GM18520 (cell line): ENCODE data around the gene KRT7.
"Not testable (repeated sequence)": the region's sequence is repeated elsewhere in the genome, so short reads cannot be mapped to it uniquely, and the experiment has no call there.

Experiments
- ATAC-seq: cut with Tn5 transposase; IDR thresholded peaks from one replicate; pipeline ENCODE4 v1.9.1; 2021; ENCODE audit not compliant: unreplicated experiment

The KRT7 gene

DNA sequence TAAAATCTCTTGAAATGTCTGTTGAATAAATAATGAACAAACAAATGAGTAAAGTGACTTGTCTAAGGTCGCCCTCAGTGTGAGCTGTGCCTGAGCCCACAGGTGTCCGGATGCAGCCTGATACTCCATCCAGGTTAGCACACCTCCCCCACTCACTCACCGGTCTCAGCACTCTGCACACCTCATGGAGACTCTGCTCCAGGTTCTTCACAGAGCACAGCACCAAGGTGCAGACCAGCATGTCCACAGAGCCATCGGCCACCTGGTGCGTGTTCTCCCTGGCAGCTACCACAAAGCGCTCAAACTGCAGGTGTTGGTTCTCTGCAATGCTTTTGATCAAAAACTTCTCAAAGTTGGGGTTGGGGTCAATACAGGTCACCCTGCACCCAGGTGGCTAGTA is 4.1 kb upstream of the KRT7 start:
- ATAC-seq: no peak

DNA sequence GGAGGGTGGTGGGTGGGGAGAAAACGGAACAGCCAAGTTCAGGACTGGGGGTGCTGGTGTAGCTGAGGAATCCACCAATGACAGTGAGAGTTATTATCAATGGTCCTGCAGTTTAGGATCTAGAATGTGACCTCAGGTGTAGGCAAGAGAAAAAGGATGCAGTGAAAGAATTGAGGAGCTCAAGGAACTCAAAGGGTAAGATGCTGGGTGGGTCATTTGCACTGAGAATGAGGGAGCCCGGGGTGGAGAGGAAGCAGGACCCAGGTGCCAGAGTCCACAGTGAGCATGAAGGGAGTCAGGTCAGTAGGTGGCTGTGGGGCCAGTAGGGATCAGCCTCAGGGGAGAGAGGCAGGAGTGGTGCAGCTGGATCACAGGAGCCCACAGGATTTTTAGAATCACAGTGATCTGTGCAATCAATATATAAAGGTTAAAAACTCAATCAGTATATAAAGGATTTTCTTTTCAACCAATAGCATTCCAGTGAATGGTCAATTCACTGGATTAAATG is 3.2 kb upstream of the KRT7 start:
- no peak for ATAC-seq

DNA sequence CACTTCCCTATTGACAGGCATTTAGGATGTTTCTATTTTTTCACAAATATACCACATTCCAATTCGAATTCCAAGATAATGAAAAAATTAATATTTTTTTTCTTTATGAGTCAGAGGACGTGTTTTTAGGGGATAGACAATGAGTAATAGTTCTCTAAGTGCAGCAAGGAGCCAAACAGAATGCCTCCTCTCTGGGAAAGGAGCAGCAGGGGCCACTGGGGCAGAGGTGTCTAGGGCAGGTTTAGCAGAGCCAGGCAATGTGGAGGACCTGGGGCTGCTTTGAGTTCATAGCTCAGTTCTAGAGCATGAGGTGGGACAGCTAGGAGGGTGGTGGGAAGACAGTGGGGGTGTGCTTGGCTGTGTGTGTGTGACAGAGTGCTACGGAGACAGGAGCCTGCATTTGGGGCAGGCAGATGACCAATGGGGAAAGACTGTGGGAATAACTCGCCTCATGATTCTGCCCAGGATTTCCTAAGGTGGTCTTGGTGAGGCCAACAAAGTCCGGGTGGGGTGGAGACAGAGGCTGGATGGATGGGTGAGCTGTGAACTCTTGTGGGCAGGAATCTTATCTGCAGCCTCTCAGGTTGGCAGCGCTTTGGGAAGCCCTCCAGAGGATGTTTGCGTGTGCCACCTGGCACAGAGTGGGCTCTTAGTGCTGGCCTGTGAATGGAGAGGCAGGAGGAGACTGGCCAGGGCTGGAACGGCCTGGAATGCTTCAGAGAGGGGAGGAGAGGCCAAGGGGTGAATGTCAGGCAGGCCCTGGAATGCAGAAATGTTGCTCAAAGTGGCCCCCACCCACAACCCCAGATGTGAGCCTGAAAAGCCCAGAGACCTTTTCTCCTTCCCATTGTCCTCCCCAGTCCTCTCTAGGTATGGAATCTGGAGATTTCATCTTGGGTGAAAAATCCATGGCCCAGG is 2.4 kb upstream of the KRT7 start:
- no peak for ATAC-seq

DNA sequence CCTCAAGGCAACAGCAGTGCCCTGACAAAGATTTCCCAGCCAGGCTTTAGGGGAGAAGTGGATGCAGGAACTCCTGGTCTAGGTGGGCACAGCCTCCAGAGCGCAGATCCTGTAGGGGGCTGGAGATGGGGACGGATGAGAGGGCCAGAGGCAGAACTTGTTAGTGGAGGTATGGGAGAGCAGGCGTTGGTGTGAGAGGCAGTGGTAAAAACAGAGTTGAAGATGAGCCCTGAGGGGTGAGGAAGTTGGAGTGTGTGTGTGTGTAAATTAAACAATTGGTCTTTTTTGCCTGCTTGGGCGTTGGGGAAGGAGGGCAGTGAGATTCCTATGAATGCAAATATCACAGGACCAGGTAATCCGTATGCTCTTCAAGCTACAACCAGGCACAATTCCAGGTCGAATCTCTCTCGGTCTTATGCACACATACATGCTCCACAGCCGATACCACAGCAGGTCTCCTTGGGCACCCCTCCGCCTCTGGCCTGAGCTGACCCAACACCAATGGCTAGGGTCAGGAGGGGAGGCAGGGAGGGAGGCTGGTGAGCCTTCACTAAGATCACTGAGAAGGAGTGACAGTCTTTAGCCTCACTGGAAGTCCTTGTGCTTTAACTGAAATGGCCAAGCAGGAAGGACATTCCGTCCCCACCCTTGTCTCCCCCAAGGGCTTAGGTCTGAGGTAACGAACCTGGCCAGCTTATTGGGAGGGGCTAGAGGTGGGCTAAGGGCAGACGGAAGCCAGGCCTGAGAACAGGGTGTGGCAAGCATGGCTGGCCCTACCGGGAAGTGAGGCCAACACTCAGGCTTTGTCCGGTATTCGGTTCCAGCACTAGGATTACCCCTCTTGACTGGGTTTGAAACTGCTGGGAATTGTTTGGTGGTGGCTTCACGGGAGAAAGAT is 1.5 kb upstream of the KRT7 start:
- no peak for ATAC-seq

DNA sequence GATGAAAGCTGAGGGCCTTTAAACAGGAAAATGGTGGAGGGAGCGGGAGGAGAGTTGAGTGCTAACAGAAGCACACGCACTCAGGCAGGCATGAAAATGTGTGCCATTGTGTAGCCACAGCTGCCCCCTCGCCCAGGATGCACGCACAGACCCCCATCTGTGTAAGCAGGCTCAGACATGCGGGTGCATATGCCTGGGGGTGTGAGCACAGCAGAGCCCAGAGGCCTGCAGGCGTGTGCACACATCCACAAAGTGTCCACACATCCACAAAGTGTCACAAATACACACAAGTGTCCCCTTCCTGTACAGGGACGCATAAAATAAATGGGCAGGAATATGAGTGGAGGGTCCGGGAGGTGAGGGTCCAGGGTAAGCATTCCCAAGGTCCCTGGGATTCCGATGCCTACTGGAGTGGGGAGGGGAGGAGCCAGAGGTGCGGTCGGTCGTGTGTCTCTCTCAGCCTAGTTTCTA is 805 bp upstream of the KRT7 start:
- ATAC-seq: no peak

DNA sequence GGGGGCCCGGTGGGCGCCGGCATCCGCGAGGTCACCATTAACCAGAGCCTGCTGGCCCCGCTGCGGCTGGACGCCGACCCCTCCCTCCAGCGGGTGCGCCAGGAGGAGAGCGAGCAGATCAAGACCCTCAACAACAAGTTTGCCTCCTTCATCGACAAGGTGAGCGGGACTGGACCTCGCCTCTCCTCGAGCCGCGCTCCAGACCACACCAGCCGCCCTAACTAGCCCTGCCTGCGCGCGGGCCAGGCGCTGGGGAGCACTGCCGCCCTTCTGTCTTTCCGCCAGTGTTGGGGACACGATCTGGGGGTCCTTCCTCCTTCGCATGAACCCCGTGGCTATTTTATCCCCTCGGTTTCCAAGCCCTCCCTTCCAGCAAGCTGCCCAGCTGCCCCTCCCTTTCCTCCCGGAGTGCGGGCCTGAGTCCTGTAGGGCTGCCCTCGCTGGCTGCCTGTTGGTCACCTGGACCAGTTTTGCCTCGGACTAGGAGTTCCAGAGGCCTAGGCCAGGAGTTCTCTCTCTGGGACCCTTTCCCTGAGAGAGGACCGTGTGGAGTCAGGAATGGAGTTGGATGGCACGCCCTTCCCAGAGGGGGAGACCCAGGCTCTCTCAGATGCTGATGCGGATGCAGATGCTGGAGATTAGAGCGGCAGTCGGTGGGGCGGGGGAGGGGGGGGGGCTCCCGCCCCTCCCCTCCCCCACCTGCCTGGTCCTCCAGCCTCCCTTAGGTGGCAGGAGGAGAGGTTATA is 592 bp downstream of the KRT7 start:
- ATAC-seq: no peak

DNA sequence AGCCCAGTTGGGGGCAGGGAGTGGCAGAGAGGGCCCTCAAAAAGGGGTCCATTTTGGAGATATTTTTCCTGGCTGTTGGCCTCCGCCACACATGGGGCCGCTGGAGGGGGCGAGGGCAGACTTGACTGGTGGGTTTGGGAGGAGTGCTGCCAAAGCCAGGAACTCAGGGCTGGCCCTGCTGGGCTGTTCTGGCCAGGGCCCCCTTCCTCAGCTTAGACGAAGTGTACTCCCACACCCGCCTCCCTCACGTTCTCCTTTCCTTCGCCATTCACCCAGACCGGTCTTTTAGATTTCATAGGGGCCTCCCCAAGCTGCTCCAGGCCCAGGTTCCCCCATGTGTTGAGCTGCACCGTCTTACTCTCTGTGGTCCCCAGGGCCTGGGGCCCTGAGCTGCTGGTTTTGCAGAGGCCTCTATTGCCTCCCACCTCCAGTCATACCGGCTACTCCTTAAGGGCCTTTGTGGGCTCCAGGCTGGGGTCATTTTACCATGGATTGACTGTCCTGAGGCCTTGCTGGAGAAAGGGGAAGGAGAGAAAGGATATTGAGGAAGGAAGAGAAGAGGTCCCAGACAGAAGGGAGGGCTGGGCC is 1.3 kb downstream of the KRT7 start:
- no peak for ATAC-seq

DNA sequence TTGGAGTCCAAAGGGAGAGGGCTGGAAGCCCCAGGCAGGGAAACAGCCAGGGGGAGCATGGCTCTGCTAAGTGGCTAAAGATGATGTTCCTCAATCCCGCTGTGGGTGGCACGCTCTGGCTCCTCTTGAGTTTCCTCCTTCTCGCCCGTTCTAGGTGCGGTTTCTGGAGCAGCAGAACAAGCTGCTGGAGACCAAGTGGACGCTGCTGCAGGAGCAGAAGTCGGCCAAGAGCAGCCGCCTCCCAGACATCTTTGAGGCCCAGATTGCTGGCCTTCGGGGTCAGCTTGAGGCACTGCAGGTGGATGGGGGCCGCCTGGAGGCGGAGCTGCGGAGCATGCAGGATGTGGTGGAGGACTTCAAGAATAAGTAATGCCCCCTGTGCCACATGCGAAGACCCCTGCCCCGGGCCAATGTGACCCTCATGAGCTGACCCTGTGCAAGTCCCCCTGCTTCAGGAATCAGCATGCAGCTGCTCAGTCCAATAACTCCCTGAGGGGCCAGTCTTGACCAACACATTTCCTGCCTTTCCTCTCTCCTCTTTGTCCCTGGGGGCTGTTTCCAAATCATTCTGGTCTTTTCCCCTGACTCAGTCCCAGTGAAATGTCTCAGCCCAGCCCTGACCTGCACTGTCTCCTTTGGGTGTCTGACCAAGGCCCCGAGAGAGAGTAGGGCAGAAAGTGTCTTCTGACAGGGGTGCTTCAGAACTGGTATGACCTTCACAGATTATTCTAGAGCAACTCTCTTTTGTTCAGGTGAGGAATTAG is 2.1 kb downstream of the KRT7 start:
- ATAC-seq: no peak

DNA sequence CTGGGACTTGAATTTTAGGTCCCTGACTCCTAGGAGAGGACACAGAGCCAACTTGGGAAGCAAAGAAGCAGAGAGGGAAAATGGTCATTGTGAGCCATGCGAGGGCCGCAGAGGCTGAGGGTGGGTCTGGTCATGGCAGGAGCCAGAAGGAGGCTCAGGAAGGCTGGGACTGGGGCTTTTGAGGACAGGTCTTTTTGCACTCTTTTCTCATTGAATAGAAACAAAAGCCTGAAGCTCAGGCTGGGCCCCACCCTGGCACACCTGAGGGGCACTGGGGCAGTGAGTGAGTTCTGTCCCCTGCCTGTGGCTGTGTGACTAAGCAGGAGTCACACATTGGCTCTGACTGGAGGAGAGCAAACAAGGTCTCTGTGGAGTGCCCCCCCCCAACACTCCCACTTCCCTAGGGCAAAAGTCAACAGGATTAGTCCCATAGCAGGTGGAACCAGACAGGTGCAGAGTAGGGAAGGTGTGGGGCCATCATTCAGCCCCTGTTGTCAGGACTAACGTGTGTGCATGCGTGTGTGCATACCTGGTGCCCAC is 2.8 kb downstream of the KRT7 start:
- no peak for ATAC-seq

DNA sequence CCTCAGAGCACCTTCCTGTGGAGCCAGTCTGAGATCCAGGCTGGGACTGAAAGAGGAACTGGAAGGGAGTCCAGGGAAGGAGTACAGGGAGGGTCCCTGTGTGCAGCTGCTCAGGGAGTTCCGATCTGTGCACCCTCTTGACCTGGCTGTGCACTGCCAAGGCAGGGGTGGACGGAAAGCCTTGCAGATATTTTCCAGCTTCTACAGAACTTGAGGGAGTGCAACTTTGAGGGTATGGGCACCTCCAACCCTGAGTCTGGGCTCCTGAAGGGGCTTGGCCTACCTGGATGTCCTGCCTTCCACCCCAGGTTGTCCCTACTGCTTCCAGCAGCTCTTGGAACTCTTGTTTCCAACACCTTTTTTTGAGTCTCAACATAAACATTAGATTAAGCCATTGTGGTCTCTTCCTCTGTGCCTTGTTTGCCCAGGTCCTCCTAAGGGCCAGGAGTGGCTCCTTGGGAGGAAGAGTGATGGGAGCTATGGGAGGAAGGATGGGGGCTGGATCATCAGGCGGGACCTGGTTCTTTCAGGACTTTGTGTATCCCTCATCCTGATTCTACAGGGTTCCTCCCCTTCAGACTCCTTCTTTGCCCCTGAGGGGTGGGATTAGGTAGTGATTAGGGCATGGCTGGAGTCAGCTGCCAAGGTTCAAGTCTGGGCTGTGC is 3.5 kb downstream of the KRT7 start:
- no peak for ATAC-seq

DNA sequence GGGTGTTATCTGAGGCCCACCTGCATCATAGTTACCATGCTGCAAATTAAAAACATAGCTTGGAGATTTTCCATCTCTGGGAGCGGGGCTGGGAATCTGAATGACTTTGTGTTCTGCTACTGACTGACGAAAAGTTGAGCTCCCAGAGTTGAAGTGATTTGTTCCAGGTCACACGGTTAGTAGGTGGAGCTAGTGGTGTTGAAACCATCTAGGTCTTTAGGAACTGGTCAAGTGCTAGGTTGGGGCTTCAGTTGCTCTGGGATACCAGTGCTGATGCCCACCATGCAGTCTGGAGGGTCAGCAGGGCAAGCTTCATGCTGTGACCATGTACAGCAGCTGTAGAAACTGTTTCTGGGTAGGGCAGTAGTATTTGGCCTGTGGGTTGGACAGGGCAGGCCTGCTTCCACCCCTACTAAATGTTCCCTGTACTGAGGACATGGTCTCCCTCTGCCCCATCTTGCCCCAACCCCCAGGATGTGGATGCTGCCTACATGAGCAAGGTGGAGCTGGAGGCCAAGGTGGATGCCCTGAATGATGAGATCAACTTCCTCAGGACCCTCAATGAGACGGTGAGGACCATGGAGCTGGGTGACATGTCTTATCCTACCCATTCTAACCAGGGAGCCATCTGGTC is 5.3 kb downstream of the KRT7 start:
- no peak for ATAC-seq

DNA sequence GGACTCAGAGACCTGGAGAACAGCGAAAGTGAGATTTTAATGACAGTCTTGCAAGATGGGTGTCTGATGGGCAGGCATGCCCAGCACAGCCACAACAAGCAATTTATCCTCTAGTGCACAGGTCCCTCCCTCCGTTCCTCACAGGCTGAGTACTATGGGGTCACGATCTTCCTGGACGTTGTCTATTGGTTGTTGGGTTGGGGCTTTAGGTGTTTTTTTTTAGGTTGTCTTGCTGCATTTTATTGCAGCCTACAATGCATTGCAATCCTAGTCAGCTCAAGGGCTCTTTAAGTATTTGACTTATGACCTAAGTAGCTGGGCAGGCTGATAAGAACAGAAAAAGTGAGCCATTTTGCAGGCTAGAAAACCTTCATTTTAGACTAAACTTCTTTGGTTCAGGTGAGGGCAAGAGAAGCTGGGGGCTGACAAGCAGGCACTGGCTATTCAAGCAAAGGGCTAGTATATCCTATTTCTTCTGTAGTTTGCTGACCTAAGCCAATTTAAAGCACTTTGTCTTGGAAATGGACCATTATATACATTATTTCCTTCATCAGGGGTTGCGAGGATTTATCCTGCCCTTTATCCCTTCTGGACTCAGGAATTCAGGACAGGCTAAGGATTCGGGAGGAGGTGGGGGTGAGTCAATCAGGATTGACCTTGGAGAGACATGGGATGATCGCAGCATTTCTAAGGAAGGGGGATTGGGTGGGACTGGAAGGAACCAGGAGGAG is 6.0 kb downstream of the KRT7 start:
- ATAC-seq: no peak

DNA sequence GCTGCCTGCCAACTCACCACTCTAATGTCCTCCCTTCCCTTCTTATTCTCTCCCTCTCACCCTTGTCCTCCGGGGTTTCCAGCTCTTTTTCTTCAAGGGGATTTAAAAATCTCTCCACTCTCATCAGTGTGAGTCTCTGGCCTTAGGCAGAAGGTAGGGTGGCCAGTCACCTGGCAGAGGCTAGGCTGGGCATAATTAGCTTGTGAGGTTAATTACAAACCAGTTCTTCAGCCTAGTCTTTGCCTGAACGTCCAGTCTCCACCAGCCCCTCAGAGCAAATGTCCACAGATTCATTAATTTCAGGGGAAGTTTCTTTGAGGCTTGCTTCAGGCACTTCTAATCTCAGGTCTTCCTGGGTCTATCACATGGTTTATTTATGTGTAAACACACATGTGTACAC is 6.7 kb downstream of the KRT7 start:
- no peak for ATAC-seq

DNA sequence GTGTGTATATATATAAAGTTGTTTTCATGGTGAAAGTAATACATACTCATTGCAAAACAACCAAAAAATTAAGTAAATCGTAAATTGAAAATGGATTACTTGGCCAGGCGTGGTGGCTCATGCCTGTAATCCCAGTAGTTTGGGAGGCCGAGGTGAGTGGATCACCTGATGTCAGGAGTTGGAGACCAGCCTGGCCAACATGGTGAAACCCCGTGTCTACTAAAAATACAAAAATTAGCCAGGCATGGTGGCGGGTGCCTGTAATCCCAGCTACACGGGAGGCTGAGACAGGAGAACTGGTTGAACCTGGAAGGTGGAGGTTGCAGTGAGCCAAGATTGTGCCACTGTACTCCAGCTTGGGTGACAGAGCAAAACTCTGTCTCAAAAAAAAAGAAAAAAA is 7.2 kb downstream of the KRT7 start:
- not testable (repeated sequence) for ATAC-seq

DNA sequence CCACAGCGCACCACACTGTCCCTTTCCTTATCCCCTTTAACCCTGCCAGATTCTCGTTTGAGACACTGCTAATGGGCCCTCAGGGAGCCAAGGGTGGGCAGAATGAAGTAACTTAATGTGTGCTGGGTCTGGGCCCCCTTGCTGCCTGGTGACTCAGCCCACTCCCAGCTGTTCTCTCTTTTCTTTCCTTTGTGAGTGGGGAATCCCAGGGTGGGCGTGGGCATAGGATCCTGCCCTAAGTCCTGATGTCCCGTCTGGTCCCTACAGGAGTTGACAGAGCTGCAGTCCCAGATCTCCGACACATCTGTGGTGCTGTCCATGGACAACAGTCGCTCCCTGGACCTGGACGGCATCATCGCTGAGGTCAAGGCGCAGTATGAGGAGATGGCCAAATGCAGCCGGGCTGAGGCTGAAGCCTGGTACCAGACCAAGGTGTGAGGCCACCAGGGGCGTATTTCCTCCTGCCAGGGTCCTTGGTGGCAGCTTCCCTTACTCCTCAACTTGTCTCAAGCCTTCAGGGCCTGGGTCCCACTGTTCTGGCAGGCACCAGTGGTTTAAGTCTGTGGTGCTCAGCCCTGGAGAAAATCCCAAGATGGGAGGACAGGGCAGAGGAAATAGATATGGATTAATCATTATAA is 8.3 kb downstream of the KRT7 start:
- ATAC-seq: no peak

DNA sequence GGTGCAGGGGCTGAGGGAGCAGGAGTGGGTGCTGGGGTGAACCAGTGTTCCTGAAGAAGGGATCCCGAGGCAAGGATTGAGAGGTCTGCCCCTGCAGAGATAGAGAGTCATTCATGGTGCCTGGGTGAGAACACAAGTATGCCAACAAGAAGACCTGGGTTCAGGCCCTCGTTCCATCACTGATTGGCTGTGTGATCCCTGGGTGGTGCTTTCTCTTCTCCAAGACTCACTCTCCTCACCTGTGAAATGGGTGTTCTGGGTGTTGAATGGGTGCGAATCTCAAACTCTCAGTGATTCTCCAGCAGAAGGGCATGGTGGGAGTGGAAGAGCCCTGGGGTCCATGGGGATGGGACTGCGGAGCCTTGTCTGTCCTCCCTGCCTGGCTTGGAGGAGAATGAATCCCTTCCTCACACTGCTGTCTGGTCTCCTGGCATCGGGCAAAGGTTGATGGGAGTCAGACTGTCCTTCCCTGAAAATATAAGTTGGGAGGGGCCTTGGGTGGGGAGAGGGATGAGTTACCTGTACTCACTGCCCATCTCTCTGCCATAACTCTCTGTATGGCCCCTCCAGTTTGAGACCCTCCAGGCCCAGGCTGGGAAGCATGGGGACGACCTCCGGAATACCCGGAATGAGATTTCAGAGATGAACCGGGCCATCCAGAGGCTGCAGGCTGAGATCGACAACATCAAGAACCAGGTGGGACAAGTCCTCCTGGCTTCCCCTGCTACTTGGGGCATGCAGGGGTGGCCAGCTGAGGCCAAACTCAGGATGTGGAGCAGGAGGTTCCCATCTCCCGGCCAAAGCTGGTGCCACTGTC is 9.6 kb downstream of the KRT7 start:
- ATAC-seq: no peak
